GM12891 (cell line): Measurements from ENCODE around the gene SLC49A4.

Source experiments
- POLR2A ChIP-seq: IDR thresholded peaks from 2 replicates; pipeline ENCODE4 v1.6.1; 2011; ENCODE audit warnings: low read depth, low read length, control low read depth
- POLR2AphosphoS5 ChIP-seq: IDR thresholded peaks from 2 replicates; pipeline ENCODE4 v1.6.1; 2011; ENCODE audit warnings: low read depth, low read length, control low read depth
- POU2F2 ChIP-seq: IDR thresholded peaks from 2 replicates; pipeline ENCODE4 v1.6.1; 2011; ENCODE audit warnings: low read depth, mild to moderate bottlenecking, control low read depth, low read length, moderate library complexity
- TAF1 ChIP-seq: IDR thresholded peaks from 2 replicates; pipeline ENCODE4 v1.6.1; 2011; ENCODE audit warnings: low read depth, low read length, control low read depth

DNA sequence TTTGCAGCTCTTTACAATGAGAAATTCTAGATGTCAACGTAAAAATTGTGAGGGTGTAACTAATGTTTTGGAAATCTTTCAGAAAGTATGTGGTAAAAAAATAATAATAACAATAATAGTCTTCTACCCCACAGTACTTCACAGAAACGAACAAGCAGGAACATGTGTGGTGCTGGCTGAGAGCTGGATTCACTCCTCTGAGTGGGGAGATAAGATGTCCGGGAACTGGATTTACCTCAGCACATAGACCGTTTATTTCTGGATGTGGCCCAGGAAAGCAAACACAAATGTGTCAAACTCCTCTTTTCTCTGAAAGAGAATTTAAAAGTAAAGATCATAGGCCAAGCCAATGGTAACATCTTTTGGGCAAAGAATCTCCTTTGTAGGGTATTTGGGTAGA is 103.4 kb downstream of the SLC49A4 start:
- TF ChIP-seq POU2F2: no peak
- TF ChIP-seq POLR2AphosphoS5: no peak
- no peak for TF ChIP-seq POLR2A
- no peak for TF ChIP-seq TAF1
